HG03108 (cell line): ENCODE measurements around the gene DGUOK.
"Not testable (repeated sequence)": the region's sequence is repeated elsewhere in the genome, so short reads cannot be mapped to it uniquely, and the experiment has no call there.

ENCODE experiments used
- ATAC-seq: cut with Tn5 transposase; IDR thresholded peaks from one replicate; pipeline ENCODE4 v1.9.1; 2021; ENCODE audit warnings: moderate library complexity; ENCODE audit not compliant: unreplicated experiment

DGUOK gene

GRCh38 chr2:73926493-73927327 is at the start of gene DGUOK:
TSS of gene DGUOK (plus strand) at chr2:73926880. CDS start at chr2:73926911, 31 bp downstream.
- ATAC-seq, result peak; percentile 99

DNA sequence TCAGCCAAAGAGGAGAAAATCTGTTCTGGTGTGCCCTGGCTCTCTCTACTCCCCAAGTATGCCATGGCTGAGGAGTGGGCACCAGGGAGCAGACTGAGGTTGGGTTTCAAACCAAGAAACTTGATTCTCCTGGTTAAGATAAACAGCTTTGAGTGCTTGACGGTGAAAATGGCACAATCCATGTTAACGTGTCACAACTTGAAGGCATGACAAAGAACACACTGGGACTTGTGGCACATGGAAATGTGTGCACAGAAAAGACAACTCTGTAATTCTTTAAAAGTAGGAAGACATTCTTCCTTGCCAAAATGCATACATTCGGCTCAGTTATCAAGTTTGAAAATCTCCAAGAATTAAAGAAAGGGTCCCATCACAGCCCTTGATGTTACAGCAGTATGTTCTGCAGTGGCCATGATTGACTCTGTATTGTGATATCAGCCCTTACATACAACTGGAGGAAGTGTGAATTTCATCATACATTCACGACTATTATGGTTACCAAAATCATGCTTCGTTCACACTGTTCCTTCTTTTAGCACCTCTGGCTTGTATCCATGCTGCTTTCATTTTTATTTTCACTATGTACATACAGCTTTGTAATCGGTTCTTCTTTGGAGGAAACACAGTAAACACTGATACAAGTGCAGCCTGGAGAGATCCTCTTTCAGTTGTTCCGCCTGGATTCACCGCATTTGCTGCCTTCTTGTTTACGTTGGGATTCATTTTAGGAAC is 49.4 kb upstream of the DGUOK start:
- no peak for ATAC-seq

DNA sequence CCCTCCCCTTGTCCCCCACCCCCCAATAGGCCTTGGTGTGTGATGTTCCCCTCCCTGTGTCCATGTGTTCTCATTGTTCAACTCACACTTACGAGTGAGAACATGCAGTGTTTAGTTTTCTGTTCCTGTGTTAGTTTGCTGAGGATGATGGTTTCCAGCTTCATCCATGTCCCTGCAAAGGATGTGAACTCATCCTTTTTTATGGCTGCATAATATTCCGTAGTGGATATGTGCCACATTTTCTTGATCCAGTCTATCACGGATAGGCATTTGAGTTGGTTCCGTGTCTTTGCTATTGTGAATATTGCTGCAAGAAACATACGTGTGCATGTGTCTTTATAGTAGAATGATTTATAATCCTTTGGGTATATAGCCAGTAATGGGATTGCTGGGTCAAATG is 48.7 kb upstream of the DGUOK start:
- ATAC-seq, result not testable (repeated sequence)

- ATAC-seq, result no peak
These were observed 41.3 kb upstream of the DGUOK start for GRCh38 chr2:73885406-73885805.

DNA sequence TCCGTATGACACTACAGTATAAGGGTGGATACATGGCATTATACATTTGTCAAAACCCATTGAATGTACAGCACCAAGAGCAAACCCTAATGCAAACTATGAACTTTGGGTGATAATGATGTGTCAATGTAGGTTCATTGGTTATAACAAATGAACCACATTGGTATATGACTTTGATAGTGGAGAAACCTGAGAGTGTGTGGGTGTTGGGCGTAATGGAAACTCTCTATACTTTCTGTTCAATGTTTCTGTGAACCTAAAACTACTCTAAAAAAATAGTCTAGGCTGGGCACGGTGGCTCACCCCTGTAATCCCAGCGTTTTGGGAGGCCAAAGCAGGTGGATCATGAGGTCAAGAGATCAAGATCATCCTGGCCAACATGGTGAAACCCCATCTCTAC is 40.3 kb upstream of the DGUOK start:
- no peak for ATAC-seq

GRCh38 chr2:73887596-73888353 is 38.9 kb upstream of the DGUOK start:
- ATAC-seq, result not testable (repeated sequence)

- ATAC-seq, result no peak
These were observed 38.3 kb upstream of the DGUOK start for GRCh38 chr2:73888388-73888787.

DNA sequence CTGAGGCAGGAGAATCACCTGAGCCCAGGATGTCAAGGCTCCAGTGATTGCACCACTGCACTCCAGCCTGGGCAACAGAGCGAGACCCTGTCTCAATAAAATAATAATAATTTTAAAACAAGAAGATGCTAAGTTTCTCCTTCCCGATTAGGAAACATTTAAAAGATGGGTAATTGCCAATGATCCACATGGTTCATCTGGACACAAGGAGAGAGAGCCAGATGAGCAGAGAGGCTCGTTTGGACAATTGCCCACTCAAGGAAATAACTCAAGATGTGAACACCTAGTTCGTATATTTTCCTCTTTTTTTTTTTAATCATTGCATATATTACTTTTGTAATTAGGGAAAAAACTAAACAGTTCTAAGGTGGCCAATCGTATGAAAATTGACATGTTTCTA is 37.5 kb upstream of the DGUOK start:
- ATAC-seq, result no peak

DNA sequence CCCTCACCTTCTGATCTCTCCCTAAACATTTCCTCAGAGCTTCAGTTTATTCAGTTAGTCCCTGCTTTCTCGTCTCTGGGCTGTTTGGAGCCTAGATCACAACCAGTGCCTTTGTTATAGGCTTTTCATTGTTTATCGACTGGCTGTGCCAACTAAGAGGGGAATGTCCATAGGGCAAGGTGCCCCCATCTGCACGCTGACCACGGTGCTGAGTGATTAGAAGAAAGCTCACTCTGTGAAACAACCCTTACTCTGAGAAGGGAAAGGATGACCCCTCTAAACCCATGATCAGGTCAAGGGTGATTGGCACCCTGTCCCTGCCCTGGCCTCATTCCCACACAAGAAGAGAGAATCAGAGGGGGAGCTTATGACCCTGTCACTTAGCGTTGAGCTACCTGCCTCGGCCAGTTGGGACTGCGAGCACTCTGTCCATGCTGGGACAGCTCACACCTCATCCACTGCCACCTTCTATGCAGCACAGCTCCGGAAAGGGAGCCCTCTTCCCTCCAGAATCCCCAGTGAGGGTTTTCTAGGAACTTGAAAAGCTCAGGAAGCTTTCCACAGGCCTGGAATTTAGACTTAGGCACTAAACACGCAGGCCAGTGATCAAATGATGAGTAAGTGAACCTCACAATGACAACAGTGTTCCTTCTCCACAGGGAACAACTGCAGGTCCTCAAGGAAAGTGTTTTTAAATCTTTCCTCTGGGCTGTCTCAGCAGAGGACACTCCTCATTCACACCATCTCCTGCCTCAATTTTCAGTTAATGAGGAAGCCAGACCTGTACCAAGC is 36.2 kb upstream of the DGUOK start:
- no peak for ATAC-seq

GRCh38 chr2:73891276-73891901 is 35.3 kb upstream of the DGUOK start:
- no peak for ATAC-seq

DNA sequence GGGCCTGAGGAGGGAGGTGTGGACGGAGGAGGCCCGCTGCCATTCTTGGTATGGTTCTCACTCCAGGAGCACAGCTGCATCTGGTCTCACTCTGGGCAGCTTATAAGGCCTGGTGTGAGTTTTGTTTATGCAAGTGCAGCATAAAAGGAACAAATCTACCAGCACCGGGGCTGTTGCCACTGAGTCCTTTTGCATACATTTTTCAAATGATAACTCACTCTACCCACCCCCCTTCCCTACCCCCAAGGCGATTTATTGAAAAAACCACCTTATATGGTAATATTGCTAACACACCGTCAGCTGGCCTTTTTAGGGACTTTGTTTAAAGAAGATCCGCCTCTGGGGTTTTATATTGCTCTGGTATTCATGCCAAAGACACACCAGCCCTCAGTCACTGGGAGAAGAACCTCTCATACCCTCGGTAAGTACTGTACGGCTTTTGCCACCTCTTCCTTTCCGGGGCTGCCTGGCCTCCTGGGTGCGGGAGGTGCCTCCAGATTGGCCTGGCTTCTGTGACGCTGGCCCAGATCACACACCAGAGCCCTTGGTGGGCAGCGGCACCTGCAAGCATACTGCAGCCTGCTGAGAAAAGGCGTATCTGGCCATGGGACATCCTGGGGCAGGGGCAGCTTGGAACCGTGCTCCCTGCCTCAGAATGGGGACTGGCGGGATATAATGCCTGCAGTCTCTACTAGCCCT is 33.9 kb upstream of the DGUOK start, which contains the start of gene ACTG2:
Gene ACTG2 (plus strand): TSS at position 378 of the 699 bp plus-strand sequence. CDS start 8,304 bp downstream, outside the sequence.
- ATAC-seq, result no peak

DNA sequence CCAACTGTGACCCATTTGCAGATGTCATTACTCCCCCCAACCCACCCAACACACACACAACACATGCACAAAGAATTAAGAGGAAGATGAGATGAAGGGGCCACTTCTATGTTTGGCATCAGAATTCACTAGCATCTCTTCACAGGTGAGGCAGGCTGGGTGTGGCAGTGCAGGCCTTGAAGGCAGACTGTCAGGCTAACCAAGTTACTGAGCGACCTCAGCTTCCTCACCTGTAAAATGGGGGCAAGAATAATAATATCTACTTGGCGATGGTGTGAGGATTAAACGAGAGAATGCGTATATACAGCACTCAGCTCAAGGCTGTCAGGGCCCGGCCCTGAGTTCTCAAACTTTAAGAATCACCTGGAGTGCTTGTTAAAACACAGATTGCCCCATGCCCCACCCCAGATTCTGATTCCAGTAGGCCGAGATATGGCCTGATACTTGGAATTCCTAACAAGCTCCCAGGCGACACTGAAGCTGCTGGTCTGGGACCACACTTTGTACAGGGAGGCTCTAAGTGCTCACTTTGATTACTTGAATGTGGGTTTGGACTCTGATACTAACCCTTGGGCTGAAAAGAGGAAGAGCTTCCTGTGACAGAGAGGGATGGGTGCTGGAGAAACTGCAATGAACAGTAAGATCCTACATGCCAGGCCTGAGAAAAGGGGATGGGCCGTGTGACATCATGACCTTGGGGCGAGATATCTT is 32.8 kb upstream of the DGUOK start:
- ATAC-seq, result no peak

- no peak for ATAC-seq
These were observed 32.2 kb upstream of the DGUOK start for GRCh38 chr2:73894475-73894850.

DNA sequence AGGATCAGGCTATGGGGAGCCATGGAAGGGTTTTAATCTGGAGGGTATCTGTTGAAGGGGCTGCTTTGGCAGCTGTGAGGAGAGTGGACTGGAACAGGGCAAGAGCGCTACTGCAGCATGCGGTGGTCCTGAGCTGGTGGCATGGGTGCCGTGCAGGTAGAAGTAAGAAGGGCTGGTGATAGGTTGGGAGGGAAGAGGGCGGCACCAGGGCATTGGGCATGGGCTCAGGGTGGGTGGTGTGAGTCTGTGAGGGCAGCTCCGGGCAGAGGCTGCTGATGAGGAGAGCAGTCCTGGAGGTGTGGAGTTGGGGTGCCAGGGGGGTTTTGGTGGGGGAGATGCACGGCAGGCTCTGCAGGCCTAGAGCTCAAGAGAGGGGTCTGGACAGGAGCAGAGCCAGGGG is 31.8 kb upstream of the DGUOK start:
- no peak for ATAC-seq

DNA sequence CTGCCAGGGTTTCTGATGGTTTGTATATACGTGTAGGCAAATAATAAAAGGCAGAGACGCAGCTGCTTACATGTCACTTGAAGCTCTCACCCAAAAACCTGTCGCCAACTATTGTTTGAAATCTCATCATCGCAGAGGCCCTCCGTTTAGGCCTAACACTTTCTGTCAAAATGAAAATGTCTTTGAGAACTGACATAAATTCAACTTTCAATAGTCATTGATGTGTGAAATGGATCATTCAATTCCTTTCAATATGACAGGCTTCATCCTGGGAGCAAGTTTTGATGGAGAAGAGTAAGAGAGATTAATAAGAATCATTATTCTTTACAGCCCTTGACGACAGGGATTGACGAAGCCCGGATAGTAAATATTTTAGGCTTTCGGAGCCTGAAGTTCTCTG is 31.2 kb upstream of the DGUOK start:
- no peak for ATAC-seq

GRCh38 chr2:73896362-73897239 is 30.1 kb upstream of the DGUOK start:
- ATAC-seq, result peak; percentile 59

- no peak for ATAC-seq
These were observed 29.5 kb upstream of the DGUOK start for GRCh38 chr2:73897240-73897583.

DNA sequence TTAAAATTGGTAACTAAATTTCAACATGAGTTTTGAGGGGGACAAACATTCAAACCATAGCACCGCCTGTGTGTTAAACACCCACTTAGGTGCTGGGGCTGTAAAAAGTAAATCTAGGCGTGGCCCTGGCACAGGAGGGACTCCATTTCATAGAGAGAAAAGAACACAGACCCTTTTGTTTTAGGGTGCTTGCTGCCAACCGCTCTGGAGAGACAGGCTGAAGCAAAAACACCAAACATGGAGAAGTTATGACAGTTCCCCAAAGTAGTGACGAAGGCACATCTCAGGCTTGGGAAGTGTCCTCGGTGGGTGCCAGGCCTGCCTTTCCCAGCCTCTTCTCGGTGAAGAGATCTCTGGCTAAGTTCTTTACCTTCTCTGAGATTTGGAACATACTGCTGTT is 28.7 kb upstream of the DGUOK start:
- ATAC-seq, result no peak
